GM04503 (cell line): Measurements from ENCODE around the gene PRR7.

Source experiments
- DNase-seq: peaks from one replicate; pipeline ENCODE4 v3.0.0-alpha.2; 2012; ENCODE audit warnings: low read depth

The PRR7 gene

DNA sequence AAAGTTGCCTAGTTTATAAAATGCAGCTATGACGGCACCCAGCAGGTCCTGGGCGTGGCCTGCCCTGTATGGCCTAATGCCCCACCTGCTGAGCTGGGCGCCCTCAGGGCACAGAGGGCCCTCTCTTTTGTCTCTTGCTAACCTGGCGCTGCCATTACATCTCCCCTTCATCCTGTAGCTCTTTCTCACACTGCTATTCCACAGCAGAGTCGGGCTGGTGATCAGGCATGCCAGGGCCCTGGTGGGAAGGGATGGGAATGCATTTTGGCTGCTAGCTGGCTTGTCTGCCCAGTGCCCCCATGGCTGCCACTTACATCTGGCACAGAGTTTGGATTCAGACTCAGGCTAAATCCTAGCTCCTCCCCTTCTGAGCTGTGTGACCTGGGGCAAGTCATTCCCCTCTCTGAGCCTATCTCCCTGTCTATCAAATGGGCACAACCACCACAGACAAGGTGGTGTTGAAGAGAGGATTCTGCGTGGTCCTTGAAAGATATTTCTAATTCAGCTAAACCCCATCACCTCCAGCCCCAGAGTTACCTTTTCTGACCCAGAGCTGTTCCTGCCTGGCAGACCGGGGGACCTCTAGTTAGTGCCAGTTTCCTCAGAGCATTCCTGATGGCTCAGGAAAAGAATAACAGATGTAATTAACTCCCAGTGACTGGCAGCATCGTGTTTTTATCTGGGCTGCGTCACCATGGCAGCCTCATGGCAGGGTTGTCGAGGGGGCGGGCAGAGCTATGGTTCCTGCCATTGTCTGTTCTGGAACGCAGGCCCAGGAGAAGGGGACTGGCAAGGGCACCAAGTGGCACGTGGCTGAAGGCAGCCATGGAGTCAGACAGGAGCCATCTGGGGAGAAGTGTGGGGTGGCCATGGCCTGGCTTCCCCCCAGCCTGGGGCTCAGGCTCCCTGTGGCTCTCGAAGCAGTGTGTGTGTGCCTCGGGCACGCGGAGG lies 6.3 kb downstream of the PRR7 start:
- no peak for DNase-seq

DNA sequence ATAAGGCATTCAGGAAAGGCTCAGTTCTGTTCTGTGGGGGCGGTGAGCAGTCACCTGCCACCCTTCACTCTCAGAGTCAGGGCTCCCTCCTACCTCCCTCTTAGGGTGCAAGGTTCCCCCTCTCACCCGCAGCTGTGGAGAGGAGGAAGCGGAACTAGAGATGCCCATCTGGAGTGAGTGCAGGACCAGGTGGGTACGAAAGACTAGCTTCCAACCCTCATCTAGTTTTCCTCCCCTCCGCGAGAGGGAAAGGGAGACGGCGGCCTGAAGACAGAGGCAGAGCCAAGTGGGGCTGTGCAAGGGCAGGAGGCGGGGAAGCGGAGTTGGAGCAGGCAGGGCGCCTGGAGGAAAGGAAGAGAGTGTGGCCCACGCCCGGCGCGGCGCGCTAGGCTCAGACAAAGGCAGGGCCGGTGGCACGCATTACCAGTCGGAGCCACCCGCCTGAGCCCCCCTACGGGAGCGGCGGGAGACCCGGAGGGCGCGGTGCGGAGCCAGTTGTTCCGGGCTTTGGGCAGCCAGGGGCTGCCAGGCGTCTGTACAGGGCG lies 7.3 kb downstream of the PRR7 start:
- DNase-seq, result no peak

DNA sequence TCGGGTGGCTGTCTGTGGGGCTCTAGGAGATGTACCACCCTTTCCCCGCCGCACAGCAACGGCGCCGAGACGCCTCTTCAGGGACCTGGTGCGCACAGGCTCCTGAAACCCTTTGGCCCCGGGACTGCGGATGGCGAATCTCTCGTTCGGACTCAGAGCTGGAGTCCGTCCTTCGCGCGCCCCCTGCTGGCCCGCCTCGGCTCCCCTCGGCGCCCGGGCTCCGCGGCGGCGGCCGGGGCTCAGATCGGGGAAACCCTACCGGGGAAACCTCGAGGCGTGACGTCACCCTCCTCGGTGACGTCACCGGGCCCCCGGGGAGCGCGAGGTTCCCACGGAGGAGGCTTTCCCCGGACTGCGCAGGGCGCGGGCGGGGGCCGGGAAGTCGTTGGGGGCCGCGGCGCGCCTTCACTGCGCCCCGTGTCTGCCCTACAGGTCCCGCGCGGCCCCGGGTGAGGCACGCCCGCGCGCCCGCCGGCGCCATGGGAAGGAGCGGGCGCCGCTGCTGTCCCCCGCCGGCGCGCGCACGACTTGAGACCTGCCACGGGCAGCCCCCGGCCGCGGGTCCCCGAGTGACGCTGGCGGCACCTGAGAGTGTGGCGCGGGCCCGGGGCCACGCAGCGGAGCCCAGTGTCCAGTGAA lies 7.9 kb downstream of the PRR7 start:
- no peak for DNase-seq

DNA sequence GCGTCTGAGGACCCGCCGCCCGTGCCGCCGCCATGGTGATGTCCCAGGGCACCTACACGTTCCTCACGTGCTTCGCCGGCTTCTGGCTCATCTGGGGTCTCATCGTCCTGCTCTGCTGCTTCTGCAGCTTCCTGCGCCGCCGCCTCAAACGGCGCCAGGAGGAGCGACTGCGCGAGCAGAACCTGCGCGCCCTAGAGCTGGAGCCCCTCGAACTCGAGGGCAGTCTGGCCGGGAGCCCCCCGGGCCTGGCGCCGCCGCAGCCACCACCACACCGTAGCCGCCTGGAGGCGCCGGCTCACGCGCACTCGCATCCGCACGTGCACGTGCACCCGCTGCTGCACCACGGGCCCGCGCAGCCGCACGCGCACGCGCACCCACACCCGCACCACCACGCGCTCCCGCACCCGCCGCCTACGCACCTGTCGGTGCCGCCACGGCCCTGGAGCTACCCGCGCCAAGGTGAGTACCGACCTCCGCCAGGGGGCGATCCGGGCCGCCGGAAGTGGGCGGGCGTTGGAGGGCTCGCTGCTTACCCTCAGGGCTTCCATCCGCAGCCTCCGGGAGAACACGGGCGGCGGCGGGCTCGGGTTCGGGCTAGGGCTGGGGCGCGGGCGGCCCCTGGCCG lies 8.5 kb downstream of the PRR7 start:
- no peak for DNase-seq

DNA sequence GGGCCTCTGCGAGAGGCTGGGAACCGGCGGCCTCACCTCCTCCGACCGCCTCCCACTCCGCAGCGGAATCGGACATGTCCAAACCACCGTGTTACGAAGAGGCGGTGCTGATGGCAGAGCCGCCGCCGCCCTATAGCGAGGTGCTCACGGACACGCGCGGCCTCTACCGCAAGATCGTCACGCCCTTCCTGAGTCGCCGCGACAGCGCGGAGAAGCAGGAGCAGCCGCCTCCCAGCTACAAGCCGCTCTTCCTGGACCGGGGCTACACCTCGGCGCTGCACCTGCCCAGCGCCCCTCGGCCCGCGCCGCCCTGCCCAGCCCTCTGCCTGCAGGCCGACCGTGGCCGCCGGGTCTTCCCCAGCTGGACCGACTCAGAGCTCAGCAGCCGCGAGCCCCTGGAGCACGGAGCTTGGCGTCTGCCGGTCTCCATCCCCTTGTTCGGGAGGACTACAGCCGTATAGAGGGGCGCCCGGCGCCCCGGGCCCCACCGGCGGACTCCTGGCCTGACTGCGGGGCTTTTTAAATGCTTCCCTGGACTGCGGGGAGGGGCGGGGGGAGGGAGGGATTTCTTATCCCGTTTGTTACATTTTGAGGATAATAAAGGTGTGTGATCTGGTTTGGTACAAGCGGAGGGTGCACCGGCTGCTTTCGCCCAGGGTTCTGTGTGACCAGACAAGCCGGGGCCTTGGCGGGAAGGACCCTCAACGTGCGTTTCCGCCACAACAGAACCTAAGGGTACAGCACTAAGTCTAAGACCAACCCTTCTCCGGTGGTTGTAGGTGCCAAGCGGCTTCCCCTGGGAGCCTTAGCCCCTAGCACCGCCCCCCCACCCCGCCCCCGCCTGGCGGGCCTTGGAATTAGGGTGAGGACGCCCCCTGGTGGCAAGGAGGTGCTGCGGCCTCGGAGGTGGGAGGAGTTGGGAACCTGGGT lies 9.3 kb downstream of the PRR7 start:
- no peak for DNase-seq

DNA sequence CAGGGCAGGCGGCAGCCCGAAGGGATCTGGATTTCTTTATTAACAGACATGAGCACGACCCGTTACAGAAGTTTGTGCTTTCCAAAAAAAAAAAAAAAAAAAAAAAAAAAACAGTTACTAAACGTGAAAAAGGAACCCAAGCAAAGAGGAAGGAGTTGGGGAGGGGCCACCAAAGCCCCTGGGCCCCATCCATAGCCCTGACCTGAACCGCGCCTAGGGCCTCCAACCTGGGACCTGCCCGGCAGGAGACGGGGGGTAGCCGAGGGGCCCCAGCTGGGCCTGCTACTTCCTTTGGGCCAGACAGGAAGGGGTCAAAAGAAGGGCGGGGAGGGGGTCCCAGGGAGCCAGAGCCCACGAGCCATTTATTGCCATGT lies 10.0 kb downstream of the PRR7 start:
- no peak for DNase-seq

DNA sequence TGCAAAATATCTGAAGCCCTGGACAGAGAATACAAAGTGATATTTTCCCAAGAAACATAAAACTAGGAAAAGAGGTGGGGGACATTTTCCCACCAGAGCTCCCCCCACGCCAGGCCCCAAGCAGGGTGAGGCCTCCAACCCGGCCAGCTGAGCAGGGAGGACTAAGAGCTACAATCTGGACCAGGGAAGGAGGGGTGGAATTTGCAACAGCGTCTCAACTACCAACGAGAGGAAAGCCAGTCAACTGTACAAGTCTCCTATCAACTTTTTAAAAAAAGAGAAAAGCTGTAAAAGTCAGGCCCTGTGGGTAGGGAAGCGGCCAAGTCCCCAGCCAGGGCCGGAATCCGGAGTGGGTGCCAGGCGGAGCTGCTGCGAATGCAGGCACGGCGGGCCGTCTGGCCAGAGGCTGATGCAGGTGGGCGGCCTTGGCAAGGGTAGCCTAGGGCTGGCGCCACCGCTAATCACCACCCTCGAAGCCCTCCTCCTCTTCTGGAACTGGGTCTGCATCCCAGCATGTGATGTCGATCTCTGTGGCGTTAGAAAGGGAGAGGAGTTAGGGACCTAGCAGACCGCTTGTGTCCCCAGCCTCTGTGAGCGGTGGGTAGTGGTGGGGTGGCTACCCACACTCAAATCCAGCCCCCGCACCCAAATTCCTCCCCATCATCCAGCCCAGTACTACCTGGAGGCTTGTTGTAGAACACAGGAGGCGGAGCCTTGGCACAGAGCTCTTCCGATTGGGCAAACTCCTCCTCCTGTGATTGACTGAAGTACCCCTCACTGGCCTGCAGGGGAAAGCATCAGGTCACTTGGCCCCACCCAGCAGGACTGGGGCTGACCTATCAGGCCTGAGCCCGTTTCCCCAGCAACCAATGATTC lies 10.6 kb downstream of the PRR7 start:
- peak; percentile 87 for DNase-seq

DNA sequence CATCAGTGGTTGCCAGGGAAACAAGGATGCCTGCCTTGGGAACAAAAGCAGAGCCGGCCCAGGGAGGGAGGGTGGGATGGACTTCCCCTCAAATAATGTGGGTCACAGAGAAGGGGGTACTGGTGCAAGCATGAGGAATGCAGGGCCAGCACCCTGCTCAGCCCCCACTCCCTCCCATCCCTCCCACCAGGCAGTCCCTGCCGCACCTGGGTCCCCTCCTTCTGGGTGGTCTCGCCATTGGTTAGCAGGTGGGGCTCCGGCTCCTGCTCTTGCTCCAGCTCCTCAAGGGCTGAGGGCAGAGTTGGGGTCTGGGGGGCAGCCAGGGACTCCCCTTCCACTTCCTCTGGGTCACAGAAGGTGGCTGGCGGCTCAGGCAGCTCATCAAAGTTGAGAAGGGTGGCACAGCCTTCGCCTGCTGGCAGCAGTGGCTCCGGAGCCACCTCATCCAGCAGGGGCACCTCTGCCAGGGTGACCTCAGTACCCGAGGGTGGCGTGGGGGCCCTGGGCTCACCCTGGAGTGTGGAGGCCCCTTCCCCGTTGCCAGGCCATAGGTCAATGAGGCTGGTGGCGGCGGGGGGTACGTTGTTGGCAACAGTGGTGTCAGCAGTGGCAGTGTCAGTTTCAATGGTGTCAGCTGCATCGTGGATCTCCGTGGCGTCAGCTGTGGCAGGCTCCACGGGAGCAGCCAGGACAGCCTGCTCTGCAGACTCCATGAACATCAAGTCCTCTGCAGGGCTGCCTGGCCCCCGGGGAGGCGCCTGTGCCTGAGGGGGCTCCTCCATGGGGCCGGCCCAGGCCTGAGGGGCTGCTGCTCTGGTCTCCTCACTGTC lies 11.5 kb downstream of the PRR7 start:
- DNase-seq, result no peak

DNA sequence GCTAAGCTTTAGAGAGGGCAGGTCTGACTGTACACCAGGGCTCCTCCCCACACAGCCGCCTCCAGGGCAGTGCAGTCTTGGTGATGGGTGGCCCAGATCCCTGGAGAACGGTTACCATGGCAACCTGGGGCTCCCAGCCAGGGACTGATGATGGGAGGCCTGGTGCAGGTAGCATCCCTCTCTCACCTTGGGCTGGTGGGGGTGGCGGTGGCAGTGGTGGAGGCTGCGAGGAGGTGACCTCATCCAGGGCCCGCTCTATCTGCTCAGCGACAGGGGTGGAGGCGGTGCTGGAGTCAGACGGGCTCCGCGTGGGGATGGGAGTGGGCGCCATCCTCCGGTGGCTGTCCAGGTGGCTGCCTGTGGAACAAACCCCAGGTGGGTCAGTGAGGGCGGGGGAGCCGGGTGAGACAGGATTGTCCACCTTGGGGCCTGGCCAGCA lies 12.3 kb downstream of the PRR7 start:
- DNase-seq, result no peak

DNA sequence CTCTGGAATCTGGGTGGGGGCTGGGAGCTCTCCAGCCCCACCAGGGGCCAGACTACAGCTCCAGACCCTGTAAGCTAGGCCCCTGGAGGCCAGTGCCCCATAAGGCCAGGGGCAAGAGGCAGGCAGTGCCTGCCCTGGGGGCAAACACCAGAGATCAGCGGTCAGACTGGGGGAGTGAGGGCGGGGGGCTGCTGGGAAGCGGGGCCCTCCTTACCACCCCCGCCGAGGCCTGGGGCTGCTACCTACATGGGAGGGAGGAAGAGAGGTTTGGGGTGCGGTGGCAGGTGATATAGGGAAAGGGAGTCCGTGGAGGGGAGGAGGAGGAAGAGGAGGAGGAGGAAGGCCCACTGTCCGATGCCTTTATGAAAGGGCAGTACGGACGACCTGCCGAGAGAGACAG lies 12.7 kb downstream of the PRR7 start:
- no peak for DNase-seq

DNA sequence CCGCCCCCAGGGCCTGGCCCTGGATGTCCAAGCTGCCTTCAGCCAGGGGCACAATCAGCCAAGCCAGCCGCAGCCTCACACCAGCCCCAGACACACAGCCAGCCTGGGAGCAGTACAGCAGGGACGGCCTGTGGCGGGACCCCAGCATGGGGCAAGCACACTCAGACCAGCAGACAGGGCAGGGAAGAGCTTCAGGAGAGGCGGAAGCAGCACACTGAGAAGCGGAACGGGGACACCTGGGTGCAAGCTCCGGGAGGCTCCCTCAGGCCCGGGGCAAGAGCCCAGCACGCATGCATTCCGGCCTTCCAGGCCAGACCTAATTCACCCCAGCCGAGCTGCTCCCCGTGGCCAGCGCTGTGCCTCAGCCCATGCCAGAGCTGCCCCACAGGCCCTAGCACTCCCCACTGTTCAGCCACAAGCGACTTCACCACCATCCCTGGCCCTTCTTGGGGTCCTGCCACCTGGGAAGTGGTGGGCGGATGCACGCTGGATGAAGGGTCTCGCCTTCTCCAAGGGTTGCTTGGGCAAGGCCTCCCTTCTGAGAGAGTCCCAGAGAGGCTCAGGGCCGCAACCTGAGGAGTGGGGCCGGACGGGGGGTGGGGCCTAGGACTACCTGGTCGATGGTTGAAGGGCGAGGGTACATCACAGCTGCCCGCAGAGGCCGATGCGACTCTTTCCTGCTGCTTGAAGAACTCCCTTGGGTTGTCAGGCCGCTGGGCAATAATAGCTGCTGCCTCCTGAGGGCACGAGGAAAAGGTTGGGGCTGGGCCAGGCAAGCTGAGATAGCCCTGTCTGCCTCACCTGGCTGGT lies 13.4 kb downstream of the PRR7 start:
- no peak for DNase-seq

DNA sequence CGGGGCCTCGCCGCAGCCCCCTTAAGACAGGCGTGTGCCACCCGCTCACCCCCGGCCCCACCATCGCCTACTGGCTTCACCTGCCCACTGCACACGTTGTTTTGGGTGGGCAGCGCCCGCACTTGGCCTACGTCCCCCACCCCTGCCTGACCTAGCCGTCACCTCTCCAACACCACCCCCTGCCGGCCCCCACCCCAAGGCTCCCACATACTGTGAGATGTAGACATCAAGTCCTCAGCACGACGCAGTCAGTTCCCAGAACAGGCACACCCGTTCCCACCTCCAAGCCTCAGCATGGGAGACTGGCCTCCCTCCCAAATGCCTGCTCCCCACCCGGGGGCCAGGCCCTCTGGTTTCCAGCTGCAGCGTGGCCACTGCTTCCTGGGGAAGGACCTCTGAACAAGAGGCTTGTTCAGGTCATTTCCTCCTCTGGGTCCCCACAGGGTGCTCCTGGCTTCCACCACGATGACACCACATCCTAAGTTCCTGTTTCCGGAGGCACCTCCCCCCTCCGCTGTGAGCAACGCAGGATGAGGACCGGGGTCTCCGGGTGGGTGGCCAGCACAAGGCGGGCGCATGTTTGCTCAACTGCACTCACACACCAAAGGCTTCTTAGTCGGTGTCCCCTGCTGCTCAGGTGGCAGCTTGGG lies 15.5 kb downstream of the PRR7 start:
- DNase-seq, result no peak

DNA sequence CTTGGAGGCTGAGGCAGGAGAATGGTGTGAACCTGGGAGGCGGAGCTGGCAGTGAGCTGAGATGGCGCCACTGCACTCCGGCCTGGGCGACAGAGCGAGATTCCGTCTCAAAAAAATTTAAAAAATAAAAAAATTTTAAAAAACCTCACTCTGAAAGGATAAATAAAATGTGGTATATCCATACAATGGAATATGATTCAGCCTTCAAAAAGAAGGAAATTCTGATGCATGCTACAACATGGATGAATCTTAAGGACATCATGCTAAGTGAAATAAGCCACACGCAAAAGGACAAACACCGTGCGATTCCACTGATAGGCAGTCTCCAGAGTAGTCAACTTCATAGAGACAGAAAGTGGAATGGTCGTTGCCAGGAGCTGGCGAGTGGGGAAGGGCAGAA lies 18.4 kb downstream of the PRR7 start:
- no peak for DNase-seq

DNA sequence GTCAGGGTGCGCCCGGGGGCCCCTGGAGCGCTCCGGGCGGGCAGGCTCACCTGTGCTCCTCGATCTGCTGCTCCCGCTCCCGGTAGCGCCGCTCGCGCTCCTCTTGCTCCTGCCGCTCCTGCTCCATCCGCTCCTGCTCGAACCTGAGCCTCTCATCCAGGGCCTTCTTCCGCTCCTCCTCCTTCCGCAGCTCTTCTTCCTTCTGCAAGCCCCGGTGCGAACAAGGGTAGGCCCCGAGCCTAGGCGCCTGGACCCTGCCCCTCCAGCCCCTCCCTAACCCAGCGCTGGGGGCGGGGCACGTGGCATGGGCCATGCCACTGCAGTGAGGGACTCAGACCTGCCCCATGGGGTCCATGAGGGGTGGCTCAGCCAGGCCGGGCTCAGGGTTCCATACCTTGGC lies 20.2 kb downstream of the PRR7 start:
- DNase-seq, result no peak

DNA sequence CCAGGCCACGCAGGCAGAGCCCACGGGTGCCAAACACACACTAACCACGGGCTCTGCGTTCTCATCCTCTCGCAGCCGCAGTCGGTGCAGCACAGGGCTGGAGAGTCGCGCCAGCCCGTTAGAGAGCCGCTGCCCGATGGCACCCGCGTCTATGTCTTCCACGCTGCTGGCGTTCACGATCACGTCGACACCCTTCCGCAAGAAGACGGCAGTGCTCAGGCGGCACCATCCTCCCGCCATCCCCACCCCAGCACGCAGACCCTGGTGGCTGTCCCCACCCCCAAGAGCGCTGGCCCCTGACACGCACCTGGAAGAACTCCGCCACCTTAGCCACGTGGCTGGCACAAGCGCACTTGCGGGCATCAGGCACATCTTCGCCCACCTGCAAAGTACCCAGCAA lies 20.8 kb downstream of the PRR7 start:
- DNase-seq, result no peak

DNA sequence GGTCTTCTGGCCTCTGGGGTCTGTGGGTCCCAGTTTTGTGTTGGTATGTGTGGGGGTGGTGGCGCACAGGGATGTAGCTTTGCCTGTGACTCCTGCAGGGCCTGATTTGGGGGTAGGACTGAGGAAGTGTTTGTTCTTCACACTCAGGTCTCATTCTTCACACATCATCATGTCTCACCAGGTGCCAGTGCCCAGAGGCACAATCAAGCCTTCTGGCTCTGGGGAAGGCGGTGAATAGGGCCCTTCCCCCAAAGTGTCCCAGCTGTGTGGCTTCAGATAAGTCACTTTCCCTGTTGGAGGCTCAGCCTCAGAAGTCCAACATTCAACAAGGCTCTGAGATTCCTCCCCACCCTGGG lies 21.7 kb downstream of the PRR7 start:
- DNase-seq, result no peak

DNA sequence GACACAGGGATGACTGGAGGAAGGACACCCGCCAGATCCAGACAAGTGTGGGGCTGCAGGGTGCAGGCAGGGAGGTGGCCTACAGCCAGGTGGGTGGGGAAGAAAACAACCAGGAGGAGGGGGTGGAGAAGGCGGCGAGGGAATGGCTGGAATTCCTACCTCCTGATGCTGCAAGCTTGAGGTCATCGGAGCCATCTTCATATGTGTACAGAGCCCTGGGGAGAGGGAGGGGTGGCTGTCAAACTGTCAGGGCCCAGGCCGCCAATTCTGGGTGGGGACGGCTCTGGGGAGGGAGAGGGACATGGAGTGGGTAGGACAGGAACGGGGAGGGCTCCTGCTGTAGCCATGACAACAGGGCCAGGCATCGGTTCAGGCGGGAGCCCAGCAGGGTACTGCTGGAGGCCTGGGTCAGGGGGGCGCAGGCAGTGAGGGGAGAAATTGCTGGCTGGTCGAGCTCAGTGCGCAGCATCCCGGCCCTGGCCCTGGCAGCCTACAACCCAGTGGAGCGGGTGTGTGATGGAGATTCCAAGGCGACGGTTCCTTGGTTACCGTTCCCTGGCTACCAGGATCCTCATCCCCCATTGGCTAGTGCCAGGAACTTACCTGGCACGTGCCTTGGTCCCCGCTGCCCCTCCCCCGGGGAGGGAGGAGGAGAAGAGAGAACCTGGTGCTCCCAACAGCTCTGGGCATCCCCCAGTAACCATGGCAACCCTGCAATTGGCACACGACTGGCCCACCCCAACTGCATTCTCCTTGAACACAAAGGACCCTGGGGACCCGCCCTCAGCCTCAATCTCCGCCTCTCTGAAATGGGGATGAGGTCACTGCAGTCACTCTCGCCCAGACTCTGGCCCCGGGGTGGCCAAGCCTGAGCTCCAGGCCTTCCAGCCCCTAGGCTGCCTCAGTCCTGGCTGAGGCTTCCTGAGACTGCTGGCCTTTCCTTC lies 22.3 kb downstream of the PRR7 start:
- DNase-seq, result no peak
